Central memory CD8-positive, alpha-beta T cell (primary cell): ENCODE results near the gene CHST3.

Experiments used
- ATAC-seq: fragments of 150-1000 bp; cut with Tn5 transposase; replicated peaks from 2 replicates; pipeline ENCODE4 v1.10.0; 2022; ENCODE audit warnings: mild to moderate bottlenecking, moderate FRiP score, moderate number of reproducible peaks; ENCODE audit not compliant: poor library complexity, severe bottlenecking; ENCODE audit errors: extremely low read depth
- DNase-seq, 2 donors: peaks; one replicate each; pipeline ENCODE4 v3.0.0; 2021; ENCODE audit warnings: low spot score in 2 of 2
- H3K27ac Mint-ChIP-seq: one replicate; pipeline ENCODE4 v1.8.0; 2022; ENCODE audit warnings: low read depth, mild to moderate bottlenecking, moderate library complexity, mixed read lengths
- H3K27me3 Mint-ChIP-seq: one replicate; pipeline ENCODE4 v1.8.0; 2022; ENCODE audit warnings: mixed read lengths
- H3K36me3 Mint-ChIP-seq: one replicate; pipeline ENCODE4 v1.8.0; 2022; ENCODE audit warnings: mild to moderate bottlenecking, moderate library complexity, mixed read lengths; ENCODE audit not compliant: insufficient read depth
- H3K4me1 Mint-ChIP-seq: one replicate; pipeline ENCODE4 v1.8.0; 2022; ENCODE audit warnings: mixed read lengths
- H3K4me3 Mint-ChIP-seq: one replicate; pipeline ENCODE4 v1.8.0; 2022; ENCODE audit warnings: mild to moderate bottlenecking, moderate library complexity, mixed read lengths
- H3K9me3 Mint-ChIP-seq: one replicate; pipeline ENCODE4 v1.8.0; 2022; ENCODE audit warnings: mixed read lengths

Gene CHST3

DNA sequence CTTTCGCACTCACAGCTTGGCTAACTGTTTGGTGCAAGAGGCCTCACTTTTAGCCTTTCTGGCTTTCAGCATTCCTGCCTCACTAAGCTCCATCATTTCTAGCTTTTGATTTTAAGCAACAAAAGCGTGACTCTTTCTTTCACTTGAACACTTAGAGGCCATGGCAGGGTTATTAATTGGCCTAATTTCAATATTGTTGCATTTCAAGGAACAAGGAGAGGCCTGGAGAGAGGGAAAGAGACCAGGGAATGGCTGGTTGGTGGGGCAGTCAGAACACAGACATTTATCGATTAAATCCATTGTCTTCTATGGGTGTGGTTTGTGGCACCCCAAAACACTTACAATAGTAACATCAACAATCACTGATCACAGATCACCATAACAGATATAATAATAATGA lies 31.3 kb downstream of the CHST3 start:
- Mint-ChIP-seq H3K27ac (no peak overlapping the region), H3K36me3 (no peaks in the 10 kb centered on the region), H3K4me3 (no peak overlapping the region), H3K4me1 (peaks cover 6% of the 10 kb centered on the region), H3K27me3 (peaks cover 20% of the 10 kb centered on the region), H3K9me3 (no peaks in the 10 kb centered on the region)
- DNase-seq (no peak), ATAC-seq (no peak)

DNA sequence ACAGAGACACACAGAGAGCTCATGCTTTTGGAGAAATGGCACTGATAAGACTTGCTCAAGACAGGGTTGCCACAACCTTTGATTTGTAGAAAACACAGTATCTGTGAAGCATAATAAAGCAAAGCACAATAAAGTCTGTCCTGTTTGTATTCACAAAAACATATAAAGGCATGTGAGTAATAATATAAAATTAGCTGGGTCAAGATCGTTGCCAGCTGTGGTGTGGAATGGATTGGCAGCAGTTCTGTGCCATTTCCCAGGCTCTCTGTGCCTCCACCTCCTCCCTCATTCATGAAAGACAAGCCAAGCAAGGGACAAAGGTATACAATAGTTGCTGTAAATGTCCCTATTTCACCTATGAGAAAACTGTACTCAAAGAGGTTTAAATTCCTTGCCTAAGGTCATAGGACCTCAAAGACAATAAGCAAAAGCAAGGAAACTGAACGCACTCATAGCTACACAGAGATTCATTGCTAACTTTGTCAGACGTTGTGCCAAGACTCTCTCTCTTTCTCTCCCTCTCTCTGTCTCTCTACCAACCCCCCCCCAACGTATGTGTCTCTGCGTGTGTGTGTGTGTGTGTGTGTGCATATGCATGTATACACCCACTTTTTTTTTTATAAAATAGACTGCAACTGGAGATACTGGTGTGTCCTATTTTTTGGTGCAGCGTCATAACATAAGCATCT lies 31.8 kb downstream of the CHST3 start:
- DNase-seq (no peak), ATAC-seq (no peak)
- no peaks in the 10 kb centered on the region for H3K9me3 Mint-ChIP-seq
- peaks cover 11% of the 10 kb centered on the region for H3K4me1 Mint-ChIP-seq
- peaks cover 22% of the 10 kb centered on the region for H3K27me3 Mint-ChIP-seq
- H3K27ac Mint-ChIP-seq: no peak overlapping the region
- no peak overlapping the region for H3K4me3 Mint-ChIP-seq
- H3K36me3 Mint-ChIP-seq: no peaks in the 10 kb centered on the region

DNA sequence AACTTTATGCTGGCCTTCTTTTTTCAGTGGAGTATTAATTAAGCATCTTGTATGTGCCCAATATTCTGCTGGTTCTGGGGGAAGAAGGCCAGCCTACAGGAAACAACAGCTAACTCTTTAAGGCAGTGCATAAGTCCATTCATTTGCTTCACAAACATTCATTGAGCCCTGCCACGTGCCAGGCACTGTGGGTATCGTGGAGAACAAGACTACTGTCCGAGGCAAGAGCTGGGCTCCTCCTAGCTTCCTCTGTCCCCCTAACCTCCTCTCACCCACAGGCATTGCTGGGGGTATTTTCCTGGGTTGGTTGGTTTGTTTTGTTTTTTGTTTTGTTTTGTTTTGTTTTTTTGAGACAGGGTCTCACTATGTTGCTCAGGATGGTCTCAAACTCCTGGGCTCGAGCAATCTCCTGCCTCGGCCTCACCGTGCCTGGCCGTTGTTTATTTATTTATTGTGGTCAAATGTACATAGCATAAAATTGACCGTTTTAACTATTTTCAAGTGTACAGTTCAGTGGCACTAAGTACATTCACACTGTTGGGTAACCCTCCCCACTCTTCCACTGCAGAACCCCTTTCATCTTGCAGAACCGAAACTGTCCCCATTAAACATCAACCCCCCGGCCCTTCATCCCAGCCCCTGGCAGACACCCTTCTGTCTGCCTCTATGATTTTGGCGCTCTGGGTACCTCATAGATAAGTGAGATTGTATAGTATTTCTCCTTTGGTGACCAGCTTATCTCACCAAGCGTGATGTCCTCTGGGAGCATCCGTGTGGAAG lies 32.6 kb downstream of the CHST3 start:
- H3K27me3 Mint-ChIP-seq: peaks cover 22% of the 10 kb centered on the region
- H3K4me1 Mint-ChIP-seq: peaks cover 11% of the 10 kb centered on the region
- no peak overlapping the region for H3K4me3 Mint-ChIP-seq
- DNase-seq (no peak), ATAC-seq (no peak)
- H3K27ac Mint-ChIP-seq: peak overlapping the region; percentile 10
- H3K9me3 Mint-ChIP-seq: no peaks in the 10 kb centered on the region
- H3K36me3 Mint-ChIP-seq: no peaks in the 10 kb centered on the region

DNA sequence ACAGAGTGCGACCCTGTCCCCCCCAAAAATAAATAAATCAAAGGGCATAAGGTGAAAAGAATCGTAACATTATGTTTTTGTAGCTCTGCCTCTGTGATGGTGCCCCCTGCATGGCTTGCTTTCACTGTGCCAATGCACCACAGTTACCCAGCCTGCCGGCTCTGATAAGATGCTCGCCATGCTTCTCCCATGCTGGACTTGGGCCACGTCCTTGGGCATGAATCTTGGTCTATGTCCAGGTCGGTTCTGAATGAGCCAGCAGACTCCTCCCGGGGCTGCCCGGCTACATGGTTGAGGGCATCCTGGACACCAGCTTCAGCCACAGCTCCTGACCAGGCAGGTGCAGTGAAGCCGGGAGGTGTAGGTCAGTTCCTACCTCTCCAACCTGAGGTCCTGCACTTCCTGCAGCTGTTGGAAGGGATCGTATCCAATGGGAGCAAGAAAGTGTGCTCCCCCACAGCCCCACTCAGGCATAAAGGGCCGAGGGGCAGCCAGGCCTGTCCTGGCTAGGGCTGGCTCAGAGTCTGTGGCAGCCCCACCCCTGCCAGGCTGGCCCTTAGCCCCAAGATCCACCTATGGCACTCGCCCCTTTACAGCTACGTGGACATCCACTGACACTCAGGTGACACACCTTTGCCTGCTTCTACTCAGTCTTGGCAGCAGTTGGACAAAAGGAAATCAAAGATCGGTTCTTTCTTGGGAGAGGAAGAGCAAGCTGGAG lies 34.1 kb downstream of the CHST3 start:
- no peak overlapping the region for H3K4me3 Mint-ChIP-seq
- no peak for DNase-seq
- no peaks in the 10 kb centered on the region for H3K9me3 Mint-ChIP-seq
- peaks cover 22% of the 10 kb centered on the region for H3K27me3 Mint-ChIP-seq
- peaks cover 11% of the 10 kb centered on the region for H3K4me1 Mint-ChIP-seq
- no peaks in the 10 kb centered on the region for H3K36me3 Mint-ChIP-seq
- H3K27ac Mint-ChIP-seq: no peak overlapping the region
- no peak for ATAC-seq

DNA sequence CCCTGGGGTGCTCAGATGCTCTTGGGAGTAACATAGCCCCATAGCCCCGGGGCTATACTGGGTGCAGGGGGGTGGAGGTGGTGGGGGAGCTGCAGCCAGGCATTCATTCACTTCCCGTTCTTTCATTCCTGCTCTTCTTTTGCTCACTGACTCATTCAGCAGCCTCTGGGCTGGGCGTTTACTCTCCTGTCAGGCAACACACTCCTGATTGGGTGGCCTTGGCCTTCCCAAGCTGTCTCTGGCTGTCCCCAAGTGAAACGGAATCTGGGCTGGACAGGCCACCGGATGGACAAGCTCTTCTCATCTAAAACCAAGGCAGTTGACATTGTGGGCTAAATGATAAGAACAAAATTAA lies 34.6 kb downstream of the CHST3 start:
- Mint-ChIP-seq H3K4me1 (peaks cover 11% of the 10 kb centered on the region), H3K9me3 (no peaks in the 10 kb centered on the region), H3K27me3 (peaks cover 22% of the 10 kb centered on the region), H3K36me3 (no peaks in the 10 kb centered on the region), H3K4me3 (no peak overlapping the region), H3K27ac (no peak overlapping the region)
- no peak for ATAC-seq
- DNase-seq: no peak

DNA sequence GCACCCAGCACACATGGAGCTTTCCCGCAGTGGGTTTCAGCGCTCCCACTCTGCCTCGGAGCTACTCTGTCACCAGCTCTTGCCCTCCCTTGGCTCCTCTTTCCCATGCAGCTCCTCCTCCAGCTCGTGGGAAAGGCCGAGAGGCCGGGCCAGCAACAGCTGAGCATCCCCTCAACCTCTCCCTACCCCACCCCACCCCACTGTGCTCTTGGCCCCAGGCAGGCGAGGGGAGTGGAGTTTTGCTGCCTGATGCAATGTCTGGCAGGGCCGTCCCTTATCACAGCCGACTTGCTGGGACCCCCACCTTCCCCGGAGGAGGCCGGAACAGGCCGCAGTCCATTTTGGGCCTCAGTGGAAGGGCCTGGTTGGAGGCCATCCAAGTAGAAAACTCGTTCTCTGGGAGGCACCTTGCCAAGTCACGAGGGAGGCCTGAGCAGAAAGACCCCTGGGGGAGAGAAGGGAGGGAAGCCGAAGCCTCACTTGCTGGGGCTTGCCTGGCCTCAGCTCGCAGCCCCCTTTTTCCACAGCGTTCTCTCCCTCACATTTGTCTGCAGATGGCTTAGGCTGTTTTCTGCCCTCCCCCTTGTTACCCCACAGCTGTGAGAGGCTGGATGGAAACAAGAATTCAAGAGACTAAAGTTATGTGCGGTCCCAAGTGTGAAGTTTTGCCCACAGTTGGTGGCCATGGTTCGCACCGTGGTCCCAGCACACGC lies 35.3 kb downstream of the CHST3 start:
- H3K4me1 Mint-ChIP-seq: peaks cover 11% of the 10 kb centered on the region
- H3K4me3 Mint-ChIP-seq: no peak overlapping the region

DNA sequence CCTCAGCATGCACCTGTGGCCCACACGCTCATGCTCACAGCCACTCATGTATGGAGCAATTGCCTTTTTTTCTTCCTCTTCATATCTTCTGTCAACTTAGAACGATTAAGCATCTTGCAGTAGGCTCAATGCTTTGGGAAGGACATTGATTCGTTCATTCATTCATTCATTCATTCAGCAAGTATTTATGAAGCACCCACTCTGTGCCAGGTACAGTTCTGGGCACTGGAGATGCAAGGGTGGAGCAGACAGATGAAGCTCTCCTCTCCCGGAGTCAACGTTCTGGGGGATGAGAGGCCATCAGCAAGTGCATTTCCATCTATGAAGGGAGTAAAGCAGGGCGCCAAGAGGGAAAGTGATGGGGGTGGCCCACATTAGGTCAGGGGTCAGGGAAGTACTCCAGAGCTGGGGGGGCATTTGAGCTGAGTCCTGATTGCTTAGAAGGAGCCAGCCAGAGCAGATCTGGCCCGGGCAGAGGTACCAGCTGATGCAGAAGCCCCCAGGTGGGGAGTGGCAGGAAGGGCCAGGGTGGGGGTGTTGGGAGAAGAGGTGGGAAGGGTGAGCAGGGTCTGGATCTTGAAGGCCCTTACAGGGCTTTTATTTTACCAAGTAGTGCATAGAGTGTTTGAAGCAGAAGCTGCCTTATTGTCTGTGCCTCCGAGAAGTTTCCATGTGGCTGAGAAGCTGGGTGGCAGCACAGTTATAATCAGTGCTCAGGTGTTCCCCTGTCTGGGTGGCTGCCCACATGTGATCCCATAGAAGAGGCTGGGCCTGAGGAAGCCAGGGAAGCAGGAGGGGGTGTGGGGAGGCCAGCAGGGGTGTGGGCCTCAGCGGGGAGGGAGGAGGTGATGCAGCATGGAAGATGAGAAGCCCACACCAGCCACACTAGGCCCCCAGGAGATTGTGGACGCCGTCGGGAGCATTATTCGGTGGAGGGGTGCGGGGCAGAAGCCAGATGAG lies 36.2 kb downstream of the CHST3 start:
- Mint-ChIP-seq H3K27ac (no peak overlapping the region), H3K4me3 (no peak overlapping the region), H3K36me3 (no peaks in the 10 kb centered on the region), H3K27me3 (peaks cover 22% of the 10 kb centered on the region), H3K9me3 (no peaks in the 10 kb centered on the region), H3K4me1 (peaks cover 11% of the 10 kb centered on the region)
- ATAC-seq: no peak
- no peak for DNase-seq

More for the DNA sequence above, 35.3 kb downstream of the CHST3 start:
- Mint-ChIP-seq H3K9me3 (no peaks in the 10 kb centered on the region), H3K36me3 (no peaks in the 10 kb centered on the region), H3K27me3 (peaks cover 22% of the 10 kb centered on the region), H3K27ac (no peak overlapping the region)
- no peak for DNase-seq
- peak; percentile 67 for ATAC-seq

DNA sequence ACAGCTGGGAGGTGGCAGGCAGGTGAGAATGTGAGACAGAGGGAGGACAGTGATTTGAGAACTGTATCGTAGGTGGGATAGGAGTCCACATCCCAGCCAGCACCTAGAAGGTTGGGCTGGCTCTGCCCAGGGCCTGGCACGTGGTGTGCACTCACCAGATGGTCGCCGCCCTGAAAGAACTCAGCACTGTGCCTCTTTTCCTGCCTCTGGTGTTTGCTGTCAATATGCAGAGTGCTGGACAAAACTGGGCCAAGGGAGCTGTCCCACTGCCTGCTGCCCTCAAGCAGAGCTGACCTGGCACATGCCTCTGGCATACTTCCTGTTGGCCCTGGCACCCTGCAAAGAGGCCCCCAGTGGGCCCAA lies 36.8 kb downstream of the CHST3 start:
- H3K4me1 Mint-ChIP-seq: peaks cover 11% of the 10 kb centered on the region
- H3K36me3 Mint-ChIP-seq: no peaks in the 10 kb centered on the region
- H3K4me3 Mint-ChIP-seq: no peak overlapping the region

DNA sequence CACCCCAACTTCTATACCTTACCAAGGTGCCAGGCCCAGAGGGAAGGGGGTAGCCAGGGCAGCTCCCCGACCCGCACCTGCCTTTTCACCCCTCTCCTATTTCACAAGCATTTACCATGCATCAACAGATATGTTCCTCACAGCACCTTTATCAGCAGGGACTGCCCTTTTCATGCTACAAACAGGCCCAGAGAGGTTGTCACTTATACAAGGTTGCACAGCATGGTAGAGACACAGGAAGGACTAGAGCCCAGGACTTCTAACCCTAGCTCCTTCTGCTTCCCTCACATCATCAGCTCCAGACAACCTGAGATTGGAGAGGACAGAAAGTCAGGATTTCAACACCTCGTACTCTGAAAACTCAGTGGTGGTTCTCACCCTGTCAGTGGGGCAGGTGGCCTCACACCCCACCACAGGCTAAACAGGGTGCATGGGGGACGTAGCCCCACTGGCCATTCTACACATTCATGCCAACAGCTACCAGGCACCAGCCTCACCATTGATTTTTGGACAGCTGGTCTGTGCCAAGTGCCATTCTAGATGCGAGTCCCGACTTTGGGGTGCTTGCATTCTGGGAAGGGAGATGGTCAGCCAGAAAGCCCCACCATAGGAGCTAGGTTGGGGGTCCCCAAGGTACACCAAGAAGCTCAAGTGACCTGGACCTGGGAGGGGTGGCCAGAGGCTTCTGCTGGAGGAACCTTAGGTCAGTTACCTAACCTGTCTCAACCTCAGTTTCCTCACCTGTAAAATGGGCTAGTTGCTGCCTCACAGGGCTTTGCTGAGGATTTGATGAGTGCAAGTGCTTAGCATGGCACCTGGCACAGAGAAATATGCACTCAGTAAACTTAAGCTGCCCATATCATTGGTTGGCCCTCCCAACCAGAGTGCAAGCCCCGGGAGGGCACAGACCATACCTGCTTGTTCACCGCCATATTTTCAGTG lies 38.4 kb downstream of the CHST3 start:
- Mint-ChIP-seq H3K9me3 (no peaks in the 10 kb centered on the region), H3K27me3 (peaks cover 11% of the 10 kb centered on the region), H3K27ac (no peak overlapping the region), H3K4me3 (no peak overlapping the region), H3K4me1 (peaks cover 11% of the 10 kb centered on the region), H3K36me3 (no peaks in the 10 kb centered on the region)
- ATAC-seq (no peak), DNase-seq (no peak)

More for the DNA sequence above, 36.8 kb downstream of the CHST3 start:
- Mint-ChIP-seq H3K9me3 (no peaks in the 10 kb centered on the region), H3K27me3 (peaks cover 22% of the 10 kb centered on the region), H3K27ac (no peak overlapping the region)
- no peak for DNase-seq
- ATAC-seq: no peak

DNA sequence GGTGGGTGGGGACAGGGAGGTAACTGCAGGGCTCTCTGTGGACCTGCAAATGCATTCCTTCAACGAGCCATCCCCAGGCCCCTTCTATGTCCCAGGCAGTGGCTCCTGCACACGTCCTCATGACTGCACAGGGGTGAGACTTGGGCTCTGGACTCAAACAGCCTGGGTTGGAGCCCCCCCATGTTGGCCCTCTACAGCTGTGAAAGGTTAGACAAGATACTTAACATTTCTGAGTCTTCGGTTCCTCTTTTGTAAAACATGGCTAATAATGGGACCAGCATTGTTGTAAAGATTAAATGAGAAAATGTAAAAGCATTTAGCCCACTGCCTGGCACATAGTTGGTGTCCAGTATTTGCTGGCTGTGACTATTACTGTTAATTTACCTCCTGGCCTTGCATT lies 41.8 kb downstream of the CHST3 start:
- no peaks in the 10 kb centered on the region for H3K36me3 Mint-ChIP-seq

More for the DNA sequence above, 41.8 kb downstream of the CHST3 start:
- no peaks in the 10 kb centered on the region for H3K4me1 Mint-ChIP-seq
- ATAC-seq: no peak
- no peak overlapping the region for H3K27ac Mint-ChIP-seq
- H3K27me3 Mint-ChIP-seq: no peaks in the 10 kb centered on the region
- H3K4me3 Mint-ChIP-seq: no peak overlapping the region
- DNase-seq: no peak
- H3K9me3 Mint-ChIP-seq: no peaks in the 10 kb centered on the region
